ENCODE data around the gene VPS35L.

- TF ChIP-seq CHD1 (IDR thresholded peaks at IDR 0.05; ENCODE audit: low read depth, low read length), result no peak
- TF ChIP-seq MTA3 (IDR thresholded peaks at IDR 0.05; ENCODE audit: borderline replicate concordance, low read length), result no peak
- TF ChIP-seq NFYB (IDR thresholded peaks at IDR 0.05; ENCODE audit: insufficient read depth, low read depth, low read length), result no peak
- no peak for TF ChIP-seq E4F1 (IDR thresholded peaks at IDR 0.05; ENCODE audit: borderline replicate concordance, partially characterized antibody)
- TF ChIP-seq PML (IDR thresholded peaks at IDR 0.05; ENCODE audit: low read length), result no peak
- TF ChIP-seq ASH2L (IDR thresholded peaks at IDR 0.05; ENCODE audit: borderline replicate concordance, low read depth), result no peak
Observed at GRCh38 chr16:19517424-19518089, 37.9 kb upstream of the VPS35L start.
